Measurements from ENCODE around the gene TTLL9. TPM values are rescaled to one million over a fixed set of nuclear protein-coding genes. Genes with fewer than 3 reads are reported as not detected.

Gene TTLL9
- polyA plus RNA-seq, 1 donor from 2014 or later = 8.0 TPM

DNA sequence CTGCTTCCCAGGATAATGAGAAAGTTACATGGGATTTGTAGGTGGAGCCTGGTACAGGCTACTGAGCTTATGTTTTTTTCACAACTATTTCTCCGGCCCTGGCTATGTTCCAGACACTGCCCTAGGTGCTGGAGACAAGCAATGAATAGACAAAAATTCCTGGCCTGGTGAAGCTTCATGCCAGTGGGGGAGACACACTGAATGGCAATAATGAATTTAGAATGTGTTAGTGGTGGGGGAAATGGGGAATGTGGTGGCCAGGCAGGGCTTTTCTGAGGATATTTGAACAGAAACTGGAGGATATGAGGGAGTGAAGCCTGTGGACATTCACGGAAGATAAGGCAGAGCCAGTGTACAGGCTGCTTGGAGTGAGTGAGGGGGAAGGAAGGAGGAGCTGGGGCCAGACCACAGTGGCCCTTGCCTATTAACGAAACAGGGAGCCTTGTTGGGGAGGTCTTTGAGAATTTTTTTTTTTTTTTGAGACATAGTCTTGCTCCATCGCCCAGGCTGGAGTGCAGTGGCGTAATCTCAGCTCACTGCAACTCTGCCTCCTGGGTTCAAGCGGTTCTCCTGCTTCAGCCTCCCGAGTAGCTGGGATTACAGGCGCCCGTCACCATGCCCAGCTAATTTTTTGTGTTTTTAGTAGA is 31.7 kb upstream of the TTLL9 start:
- Histone ChIP-seq H3K27ac (ENCODE audit: low read length) (no peak overlapping the region), H4K20me1 (ENCODE audit: insufficient read depth) (no peaks in the 10 kb centered on the region), H2AFZ (ENCODE audit: low read depth, low read length) (no peak overlapping the region), H3K4me3 (ENCODE audit: low read length) (no peak overlapping the region), H3K9ac (ENCODE audit: low read length) (no peak overlapping the region), H3K4me2 (ENCODE audit: low read length) (no peak overlapping the region), H3K9me3 (ENCODE audit: low read length) (no peaks in the 10 kb centered on the region), H3K79me2 (replicated peaks; ENCODE audit: insufficient read depth, low read length) (no peaks in the 10 kb centered on the region), H3K27me3 (ENCODE audit: insufficient read depth, low read depth, low read length) (no peaks in the 10 kb centered on the region), H3K9me2 (ENCODE audit: insufficient read depth, low read length) (no peaks in the 10 kb centered on the region), H3K36me3 (ENCODE audit: insufficient read depth, low read length) (no peaks in the 10 kb centered on the region), H3F3A (ENCODE audit: insufficient read depth, low read length, poor library complexity, severe bottlenecking) (no peaks in the 10 kb centered on the region)
- TF ChIP-seq MXI1 (conservative IDR thresholded peaks at IDR 0.05; ENCODE audit: poor library complexity, severe bottlenecking) = no peak
- TF ChIP-seq, protein P1, sequence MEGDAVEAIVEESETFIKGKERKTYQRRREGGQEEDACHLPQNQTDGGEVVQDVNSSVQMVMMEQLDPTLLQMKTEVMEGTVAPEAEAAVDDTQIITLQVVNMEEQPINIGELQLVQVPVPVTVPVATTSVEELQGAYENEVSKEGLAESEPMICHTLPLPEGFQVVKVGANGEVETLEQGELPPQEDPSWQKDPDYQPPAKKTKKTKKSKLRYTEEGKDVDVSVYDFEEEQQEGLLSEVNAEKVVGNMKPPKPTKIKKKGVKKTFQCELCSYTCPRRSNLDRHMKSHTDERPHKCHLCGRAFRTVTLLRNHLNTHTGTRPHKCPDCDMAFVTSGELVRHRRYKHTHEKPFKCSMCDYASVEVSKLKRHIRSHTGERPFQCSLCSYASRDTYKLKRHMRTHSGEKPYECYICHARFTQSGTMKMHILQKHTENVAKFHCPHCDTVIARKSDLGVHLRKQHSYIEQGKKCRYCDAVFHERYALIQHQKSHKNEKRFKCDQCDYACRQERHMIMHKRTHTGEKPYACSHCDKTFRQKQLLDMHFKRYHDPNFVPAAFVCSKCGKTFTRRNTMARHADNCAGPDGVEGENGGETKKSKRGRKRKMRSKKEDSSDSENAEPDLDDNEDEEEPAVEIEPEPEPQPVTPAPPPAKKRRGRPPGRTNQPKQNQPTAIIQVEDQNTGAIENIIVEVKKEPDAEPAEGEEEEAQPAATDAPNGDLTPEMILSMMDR (IDR thresholded peaks at IDR 0.05; ENCODE audit: poor library complexity, severe bottlenecking) = no peak

DNA sequence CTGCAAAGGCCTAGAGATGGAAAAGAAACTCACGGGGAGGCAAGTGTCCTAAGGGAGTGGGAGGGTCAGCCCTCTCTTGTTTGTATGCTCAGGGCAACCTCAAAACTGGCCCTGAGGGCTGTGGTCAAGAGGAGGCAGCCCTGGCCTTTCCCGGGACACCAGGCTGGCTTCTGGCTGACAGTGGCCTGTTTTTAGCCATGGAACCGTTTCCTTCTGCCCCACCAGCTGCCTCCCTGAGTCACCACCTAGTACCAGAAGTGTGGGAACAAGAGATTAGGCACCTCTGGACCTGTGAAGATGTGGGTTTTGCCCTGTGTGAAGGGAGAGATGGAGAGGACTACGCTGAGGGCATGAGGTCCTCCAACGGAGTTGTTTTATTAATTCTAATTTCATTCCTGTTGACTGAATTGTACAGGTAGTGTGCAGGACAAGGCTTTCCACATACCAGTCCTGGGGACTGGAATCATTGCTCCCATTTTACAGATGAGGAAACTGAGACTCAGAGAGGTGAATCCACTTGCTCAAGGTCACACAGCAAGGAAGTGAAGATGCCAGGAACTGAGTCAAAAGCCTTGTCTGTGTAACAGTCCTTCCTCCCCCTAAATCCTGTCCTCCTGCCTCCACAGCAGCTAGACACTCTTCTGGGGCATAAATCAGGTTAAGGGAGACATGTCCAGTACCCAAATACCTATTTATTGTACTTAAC is 30.5 kb upstream of the TTLL9 start:
- no peak overlapping the region for H3K9ac ChIP-seq (ENCODE audit: low read length)
- H3K9me3 ChIP-seq (ENCODE audit: low read length) = no peaks in the 10 kb centered on the region
- no peaks in the 10 kb centered on the region for H4K20me1 ChIP-seq (ENCODE audit: insufficient read depth)
- no peak overlapping the region for H2AFZ ChIP-seq (ENCODE audit: low read depth, low read length)
- no peaks in the 10 kb centered on the region for H3K27me3 ChIP-seq (ENCODE audit: insufficient read depth, low read depth, low read length)
- TF ChIP-seq, protein P2, sequence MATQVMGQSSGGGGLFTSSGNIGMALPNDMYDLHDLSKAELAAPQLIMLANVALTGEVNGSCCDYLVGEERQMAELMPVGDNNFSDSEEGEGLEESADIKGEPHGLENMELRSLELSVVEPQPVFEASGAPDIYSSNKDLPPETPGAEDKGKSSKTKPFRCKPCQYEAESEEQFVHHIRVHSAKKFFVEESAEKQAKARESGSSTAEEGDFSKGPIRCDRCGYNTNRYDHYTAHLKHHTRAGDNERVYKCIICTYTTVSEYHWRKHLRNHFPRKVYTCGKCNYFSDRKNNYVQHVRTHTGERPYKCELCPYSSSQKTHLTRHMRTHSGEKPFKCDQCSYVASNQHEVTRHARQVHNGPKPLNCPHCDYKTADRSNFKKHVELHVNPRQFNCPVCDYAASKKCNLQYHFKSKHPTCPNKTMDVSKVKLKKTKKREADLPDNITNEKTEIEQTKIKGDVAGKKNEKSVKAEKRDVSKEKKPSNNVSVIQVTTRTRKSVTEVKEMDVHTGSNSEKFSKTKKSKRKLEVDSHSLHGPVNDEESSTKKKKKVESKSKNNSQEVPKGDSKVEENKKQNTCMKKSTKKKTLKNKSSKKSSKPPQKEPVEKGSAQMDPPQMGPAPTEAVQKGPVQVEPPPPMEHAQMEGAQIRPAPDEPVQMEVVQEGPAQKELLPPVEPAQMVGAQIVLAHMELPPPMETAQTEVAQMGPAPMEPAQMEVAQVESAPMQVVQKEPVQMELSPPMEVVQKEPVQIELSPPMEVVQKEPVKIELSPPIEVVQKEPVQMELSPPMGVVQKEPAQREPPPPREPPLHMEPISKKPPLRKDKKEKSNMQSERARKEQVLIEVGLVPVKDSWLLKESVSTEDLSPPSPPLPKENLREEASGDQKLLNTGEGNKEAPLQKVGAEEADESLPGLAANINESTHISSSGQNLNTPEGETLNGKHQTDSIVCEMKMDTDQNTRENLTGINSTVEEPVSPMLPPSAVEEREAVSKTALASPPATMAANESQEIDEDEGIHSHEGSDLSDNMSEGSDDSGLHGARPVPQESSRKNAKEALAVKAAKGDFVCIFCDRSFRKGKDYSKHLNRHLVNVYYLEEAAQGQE (IDR thresholded peaks at IDR 0.05; ENCODE audit: borderline replicate concordance) = no peak
- TF ChIP-seq MXI1 (conservative IDR thresholded peaks at IDR 0.05; ENCODE audit: poor library complexity, severe bottlenecking) (no peak), TAF1 (IDR thresholded peaks at IDR 0.05; ENCODE audit: low read depth) (no peak), EP300 (conservative IDR thresholded peaks at IDR 0.05; ENCODE audit: poor library complexity, severe bottlenecking) (no peak), RAD21 (conservative IDR thresholded peaks at IDR 0.05) (no peak), SMC3 (conservative IDR thresholded peaks at IDR 0.05; ENCODE audit: poor library complexity) (no peak), EZH2 (IDR thresholded peaks at IDR 0.05; ENCODE audit: borderline replicate concordance, insufficient read depth, low read length, poor library complexity, severe bottlenecking) (no peak)
- TF ChIP-seq, protein P1 (IDR thresholded peaks at IDR 0.05; ENCODE audit: poor library complexity, severe bottlenecking) = no peak
- H3K36me3 ChIP-seq (ENCODE audit: insufficient read depth, low read length) = no peaks in the 10 kb centered on the region
- no peak overlapping the region for H3K4me2 ChIP-seq (ENCODE audit: low read length)
- no peak overlapping the region for H3K27ac ChIP-seq (ENCODE audit: low read length)
- H3K79me2 ChIP-seq (replicated peaks; ENCODE audit: insufficient read depth, low read length) = no peaks in the 10 kb centered on the region
- no peaks in the 10 kb centered on the region for H3K9me2 ChIP-seq (ENCODE audit: insufficient read depth, low read length)
- no peak overlapping the region for H3K4me3 ChIP-seq (ENCODE audit: low read length)
- no peaks in the 10 kb centered on the region for H3F3A ChIP-seq (ENCODE audit: insufficient read depth, low read length, poor library complexity, severe bottlenecking)

All from neural cell (in vitro differentiated cells).